AG08395 (cell line): ENCODE results near the gene RFX8.
"Not testable (repeated sequence)": the region's sequence is repeated elsewhere in the genome, so short reads cannot be mapped to it uniquely, and the experiment has no call there.

Experiments used
- DNase-seq: peaks from one replicate; pipeline ENCODE4 v3.0.0; 2012; ENCODE audit warnings: mixed read lengths, low spot score

The RFX8 gene

DNA sequence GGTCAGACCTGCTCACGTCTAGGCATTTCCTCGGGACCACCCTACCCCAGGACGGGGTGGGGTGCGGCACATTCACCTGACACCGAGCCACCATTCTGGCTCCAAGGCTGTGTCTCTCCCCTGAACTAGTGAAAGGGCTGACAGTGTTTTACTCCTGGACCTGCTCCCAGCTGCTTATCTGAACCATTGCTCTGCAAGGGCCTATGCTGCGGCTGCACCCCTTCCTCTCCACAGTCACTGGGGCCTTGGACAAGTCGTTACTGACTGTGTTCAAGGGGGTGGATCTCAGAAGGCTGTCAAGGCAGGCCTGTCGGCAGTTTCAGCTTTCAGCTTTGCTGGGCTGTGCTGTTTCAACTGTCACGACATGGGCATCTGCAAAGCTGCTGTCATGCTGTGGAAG is 99.3 kb downstream of the RFX8 start:
- no peak for DNase-seq

DNA sequence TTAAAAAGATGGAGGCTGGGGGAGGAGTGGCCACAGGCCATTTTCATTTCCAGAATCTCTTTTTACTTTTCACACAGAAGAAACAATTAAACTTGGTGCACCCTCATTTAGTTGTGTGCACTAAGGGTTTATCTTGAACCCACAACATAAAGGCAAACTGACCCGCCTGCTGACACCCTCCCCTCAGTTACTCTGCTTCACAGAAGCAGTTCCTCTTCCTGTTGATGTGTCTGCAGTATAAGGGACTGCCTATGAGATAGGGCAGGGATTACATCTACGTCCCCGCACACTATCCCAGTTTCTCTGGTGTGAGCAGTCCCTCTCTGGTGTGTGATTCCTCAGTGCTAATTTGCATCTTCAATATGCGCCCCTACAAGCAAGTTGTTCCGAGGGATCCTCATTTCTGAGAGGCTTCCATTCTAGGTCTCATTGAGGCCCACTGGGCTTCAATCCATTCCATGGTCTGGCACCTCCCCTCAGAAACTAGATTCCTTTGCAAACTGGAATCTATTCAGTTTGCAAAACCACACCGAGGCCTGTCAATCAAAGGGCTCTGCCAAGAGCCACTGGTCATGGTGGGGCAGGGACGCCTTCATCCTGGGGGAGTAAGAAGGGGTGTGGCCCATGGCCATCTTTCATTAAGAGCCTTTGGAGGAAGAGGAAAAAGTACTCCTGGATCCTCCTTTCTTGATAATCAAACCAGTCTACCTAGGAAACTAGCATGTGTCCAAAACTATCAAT is 99.9 kb downstream of the RFX8 start:
- no peak for DNase-seq

DNA sequence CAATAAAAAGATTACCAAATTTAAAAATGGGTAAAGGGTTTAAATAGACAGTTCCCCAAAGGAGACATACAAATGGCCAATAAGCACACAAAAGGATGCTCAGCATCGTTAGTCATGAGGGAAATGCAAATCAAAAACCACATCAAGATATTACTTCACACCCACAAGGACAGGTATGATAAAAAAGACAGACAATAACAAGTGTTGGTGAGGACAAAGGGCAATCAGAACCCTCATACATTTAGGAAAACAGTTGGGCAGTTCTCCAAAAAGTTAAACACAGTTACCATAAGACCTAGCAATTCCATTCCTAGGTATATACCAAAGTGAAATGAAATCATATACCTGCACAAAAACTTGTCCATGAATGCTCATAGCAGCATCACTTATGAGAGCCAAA is 102.1 kb downstream of the RFX8 start:
- no peak for DNase-seq

DNA sequence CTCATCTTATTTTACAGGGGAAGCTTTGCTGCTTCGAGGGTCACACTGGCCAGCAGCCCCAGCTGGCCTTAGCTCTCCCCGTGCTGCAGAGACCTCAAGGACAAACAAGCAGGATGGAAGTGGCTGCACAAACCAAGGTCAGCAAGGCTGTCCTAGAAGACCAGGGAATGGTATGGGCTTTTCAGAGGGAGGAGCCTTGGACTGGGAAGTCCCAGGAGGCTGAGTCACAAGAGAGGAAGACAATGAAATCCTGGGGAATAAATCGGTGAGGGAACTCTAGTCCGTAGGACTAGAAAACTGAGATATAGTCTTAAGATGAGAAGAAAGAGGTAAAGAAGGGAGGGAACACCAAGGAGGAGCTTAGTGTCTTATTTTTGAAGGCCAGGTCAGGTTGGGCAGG is 103.3 kb downstream of the RFX8 start:
- no peak for DNase-seq

DNA sequence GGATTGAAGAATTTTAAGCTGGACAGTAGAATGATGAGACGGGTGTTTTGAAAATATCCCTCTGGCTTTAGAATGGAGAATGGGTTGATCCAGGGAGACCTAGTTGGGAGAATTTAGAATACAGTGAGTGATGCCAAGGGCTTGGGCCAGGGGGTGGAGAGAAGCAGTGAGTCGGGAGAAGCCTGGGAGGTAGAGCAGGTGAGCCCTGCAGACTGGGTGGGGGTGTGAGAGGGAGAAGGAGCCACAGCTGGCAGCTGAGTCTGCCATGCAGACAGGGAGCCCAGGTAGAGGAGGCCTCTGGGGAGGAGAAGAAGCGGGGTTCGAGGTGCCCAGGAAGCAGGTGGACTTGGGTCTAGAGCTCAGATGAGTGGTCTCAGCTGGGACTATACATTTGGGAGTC is 105.8 kb downstream of the RFX8 start:
- no peak for DNase-seq

DNA sequence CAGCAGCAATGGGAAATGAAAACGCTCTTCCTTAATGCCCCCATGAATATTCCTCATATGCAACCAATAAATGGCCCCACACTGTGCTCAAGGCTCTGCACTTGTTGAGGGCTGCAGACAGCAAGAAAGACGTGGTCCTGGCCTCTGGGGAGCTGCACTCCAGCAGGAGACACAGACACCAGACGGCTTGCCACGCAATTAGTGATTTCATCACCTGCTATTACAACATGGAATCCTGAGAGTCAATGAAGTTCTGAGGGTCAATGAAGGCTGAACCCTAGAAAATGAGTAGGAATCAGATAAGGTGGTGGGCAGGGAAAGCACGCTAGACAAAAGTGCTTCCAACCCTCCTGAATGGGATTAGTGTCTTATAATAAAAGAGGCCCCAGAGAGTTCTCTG is 106.5 kb downstream of the RFX8 start:
- no peak for DNase-seq

DNA sequence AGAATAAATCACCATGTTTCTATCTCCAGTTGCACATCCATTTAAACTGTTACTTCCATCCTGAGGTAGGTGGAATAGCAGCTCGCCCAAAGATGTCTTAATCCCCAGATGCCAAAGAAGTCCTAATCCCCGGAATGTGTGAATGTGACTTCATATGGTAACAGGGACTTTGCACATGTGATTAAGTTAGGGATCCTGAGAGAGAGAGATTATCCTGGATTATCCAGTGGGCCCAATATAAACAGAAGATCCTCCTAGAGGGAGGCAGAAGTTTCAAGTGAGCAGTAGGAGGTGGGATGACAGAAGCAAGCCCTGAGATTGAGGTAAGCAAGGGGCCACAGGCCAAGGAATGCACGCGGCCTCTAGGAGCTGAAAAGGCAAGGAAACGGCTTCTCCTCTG is 107.4 kb downstream of the RFX8 start:
- no peak for DNase-seq

DNA sequence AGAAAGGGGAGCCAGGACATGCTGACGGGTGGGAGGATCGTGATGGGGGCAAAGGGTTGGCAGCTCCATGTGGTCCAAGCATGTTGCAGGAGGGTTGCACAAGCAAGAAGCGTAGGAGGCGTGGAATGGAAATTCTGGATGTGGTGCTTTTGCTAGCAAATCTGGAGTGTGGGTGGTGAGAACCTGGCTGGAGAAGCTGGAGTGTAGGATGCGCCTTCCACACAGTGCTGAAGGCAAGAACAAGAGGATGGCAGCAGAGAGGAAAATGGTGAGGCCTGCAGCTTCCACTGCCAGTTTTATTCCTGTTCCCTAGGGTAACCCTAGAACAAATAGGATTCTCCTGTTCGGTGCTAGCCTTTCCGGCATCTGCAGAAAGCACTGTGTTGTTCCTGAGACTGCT is 110.0 kb downstream of the RFX8 start:
- DNase-seq = no peak

DNA sequence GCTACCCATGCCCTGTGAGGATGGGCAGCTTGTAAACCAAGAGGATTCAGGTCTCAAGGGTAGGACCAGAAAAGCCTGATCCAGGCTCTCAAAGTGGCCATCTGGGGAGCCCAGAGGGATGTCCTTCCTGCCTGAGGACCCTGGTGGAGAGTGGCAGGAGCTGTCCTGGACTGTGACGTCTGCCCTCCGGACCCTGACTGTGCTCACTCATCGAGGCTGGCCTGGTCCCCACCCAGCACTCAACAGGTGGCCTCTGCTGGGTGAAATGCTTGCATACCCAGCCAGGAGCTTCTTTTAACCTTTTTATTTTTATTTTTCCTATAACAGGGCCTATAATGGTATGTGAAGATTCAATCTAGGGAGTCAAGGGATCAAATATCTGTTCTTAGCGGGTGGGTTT is 112.1 kb downstream of the RFX8 start:
- no peak for DNase-seq

DNA sequence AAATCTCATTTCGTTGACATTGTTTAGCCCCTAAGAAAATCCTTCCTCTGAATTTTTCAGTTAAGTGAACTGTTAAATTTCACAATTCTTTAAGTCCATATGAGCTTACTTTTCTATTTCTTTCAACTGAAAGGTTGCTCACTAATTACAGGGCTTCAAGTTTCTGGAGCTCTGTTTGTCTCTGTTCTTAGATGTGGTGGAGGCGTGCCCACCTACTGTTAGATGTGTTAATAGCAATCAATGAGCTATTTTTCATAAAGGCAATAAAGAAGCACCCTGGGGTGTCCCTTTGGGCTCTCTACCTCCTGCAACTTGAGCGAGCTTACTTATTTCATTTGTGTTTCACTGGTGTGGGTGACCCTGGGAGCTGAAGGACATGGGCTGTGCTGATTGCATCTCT is 112.6 kb downstream of the RFX8 start:
- DNase-seq = no peak

DNA sequence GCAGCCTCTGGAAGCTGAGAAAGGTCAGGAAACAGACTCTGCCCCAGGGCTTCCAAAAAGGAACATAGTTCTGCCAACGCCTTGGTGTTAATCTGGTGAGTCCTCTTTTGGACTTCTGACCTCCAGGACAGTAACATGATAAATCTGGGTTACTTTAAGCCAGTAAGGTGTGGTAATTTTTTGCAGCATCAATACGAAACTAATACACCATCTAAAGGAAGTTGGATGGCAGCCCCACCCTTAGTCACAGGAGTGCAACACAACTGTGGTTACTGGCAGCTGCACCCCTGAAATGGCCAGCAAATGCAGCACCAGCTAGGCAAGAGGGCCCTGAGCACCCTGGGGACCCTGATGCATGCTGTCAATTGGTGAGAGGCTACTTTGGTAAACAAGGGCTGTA is 113.4 kb downstream of the RFX8 start:
- DNase-seq = no peak

DNA sequence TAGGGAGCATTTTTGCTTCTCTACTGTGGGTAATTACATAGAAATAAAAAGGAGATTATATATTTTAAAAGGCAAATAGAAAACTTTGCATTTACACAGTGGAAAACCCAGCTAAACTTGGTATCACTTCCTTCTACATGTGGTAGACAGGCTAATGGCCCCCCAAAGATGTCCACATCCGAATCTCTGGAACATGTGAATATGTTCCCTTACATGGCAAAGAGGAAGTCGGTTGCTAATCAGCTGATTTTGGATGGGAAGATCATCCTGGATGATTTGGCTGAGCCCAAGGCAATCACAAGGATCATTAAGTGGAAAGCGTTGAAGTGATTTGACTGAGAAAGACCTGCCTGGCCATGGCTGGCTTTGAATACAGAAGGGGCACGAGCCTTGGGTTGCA is 113.8 kb downstream of the RFX8 start:
- no peak for DNase-seq

DNA sequence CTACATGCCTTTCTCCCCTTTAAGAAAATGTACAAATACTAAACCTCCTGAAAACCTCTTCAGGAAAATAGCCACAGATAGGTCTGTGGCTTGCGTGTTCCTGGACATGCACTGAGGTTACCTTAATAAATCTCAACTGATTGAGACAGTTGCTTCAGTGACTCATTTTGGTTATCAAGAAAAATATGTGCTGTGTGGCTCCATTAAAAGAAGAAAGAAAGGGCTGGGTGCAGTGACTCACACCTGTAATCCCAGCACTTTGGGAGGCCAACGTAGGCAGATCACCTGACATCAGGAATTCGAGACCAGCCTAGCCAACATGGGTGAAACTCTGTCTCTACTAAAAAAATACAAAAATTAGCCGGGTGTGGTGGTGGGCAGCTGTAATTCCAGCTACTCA is 114.7 kb downstream of the RFX8 start:
- no peak for DNase-seq

DNA sequence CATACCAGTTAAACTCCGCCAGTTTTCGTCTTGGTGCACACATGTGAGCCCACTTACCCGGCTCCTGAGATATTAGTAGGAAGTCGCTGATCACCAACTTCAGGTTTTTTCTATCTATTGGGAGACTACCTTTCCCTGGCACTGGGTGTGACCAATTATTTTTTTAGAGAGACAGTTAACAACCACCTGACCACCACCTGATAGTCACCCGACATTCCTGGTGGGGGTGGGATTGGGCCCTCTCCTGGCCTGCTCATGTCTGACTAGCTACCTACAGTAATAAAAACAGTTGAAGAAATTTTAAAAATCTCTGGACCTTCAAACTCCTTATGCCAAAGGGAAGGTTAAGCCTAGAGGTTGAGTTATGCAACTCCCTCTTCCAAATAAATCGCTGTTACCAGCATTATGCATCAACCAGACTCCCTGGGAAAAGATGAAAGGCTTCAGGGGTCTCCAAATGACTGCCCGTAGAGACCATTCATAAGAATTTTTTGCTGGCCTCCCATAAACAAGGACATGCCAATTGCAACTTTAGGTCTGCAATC is 115.4 kb downstream of the RFX8 start:
- DNase-seq = no peak

DNA sequence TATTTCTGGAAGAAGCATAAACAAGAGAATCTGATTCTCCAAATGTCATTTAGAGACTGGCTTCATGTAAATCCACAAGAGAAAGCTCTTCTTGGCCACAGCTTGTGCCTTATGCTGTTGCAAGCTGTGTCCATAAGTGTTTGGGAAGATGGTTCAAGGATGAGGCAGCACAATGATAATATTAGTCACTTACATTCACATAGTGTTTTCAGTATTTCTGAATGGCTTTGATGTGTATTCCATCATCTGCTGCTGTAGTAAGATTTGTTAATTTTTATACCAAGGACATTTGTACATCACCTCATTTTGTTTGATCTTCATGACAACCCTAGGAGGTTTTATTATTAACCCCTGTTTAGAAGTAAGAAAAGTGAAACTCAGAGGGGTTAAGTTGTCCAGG is 117.5 kb downstream of the RFX8 start:
- peak; percentile 24 for DNase-seq

DNA sequence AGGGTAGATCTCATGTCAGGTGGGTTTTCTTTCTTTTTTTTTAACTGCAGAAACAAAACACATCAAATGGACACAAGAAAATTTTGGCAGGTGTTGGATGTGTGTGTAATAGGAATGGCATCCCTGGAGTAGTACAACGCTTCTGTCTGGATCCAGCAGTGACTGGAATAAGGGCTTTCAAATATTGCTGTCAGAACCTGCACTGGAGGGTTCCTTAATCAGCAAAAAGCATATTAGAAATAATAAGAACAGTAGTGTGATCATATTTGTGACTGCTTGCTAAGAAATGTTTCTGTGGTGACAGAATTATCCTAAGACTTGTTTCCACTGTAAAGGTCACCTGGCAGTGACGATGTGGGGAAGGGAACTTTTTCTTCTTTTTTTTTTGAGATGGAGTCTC is 118.4 kb downstream of the RFX8 start:
- DNase-seq = no peak

DNA sequence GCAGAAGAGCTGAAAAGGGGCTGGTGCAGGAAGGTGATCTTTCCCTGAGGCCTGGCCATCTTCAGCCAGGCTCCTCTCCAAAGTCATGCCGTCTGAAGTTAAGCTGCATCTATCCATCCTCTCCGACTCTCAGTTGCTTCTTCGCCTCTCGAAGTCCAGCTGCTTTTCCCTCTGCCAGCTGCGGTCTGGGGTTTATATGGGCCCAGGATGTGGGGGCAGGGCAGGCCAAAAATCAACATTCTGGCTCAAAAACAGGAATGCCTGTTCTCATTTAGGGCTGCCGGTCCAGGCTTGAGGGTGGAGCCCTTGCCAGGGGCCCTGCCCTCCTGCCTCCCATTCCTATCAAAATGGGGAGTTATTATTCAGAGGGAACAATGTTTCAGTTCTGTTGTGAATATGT is 118.9 kb downstream of the RFX8 start:
- DNase-seq = no peak

DNA sequence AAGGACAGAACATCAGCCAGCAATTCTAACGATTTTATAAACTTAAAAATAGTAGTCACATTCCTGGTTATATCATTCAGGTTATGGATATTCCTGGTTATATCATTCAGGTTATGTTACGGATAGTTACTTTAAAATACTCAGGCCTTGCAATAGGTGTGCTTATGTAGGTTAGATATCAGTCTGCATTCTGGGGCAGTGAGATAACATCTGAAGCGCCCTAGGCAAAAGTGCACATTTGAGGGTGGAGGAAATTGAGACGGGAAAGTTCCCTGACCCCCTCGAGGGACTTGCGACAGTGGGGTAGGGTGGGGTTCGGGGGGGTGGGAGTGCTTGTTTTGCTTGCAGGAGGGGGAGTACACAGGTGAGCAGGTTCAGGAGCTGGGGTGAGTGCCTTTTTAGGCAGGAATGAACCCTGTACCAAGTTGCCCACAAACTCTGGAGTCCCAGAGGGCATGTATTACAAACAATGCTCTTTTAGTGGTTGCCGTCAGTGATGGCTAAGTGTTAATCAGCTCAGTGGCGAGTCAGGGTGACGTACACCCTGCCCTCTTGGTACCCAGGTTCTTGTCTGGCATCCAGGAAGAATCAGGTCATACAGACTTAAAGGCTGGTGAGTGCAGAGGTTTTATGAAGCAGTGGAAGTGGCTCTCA is 119.4 kb downstream of the RFX8 start:
- no peak for DNase-seq

DNA sequence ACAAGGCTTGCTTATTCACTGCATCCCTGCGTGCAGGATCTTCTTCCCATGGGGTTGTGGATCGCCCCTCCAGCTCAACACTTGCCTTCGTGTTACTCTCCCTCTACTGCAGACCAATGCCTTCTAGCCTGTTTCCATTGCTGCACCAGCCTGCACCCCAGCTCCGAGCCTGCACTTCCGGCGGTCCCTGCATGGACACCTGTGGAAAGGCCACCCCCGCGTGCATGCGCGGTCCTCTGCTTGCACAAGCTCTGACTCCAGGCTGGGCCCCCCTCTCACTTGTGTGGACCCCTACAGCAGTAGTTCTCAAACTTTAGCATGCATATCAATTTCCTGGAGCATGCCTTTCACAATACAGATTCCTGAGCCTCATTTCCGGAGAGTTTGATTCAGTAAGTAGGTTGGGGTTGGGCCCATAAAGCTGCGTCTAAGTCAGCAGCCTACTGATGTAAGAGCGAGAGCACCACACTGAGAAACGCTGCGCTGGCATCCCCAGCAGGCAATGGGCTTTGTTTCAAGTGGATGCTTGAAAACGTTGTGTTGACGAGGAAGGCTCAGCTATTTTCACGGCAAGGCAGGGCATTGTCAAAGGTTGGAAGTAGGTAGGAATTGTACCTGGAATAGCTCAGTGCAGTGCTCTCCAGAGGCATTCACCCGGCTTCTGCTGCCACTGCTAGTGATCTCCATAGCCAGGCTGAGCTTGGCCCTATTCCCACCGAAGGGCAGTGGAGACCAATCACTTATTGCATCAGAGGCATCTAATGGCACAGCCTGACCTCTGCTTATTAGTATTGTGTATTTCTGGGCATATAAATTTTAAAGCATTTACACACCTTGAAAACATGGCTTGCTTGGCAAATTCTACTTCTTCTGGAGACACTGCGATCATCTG is 120.2 kb downstream of the RFX8 start:
- DNase-seq = no peak

DNA sequence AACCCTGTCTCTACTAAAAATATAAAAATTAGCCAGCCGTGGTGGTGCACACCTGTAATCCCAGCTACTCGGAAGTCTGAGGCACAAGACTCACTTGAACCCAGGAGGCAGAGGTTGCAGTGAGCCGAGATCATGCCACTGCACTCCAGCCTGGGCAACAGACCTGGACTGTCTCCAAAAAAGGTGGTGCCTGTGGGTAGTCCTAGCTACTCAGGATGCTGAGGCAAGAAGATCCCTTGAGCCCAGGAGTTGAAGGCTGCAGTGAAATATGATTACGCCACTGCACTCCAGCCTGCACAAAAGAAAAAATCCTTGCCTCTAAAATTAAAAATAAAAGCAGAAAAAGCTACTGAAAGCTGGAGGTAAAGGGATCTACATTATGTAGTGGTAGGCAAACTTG is 122.3 kb downstream of the RFX8 start:
- not testable (repeated sequence) for DNase-seq

DNA sequence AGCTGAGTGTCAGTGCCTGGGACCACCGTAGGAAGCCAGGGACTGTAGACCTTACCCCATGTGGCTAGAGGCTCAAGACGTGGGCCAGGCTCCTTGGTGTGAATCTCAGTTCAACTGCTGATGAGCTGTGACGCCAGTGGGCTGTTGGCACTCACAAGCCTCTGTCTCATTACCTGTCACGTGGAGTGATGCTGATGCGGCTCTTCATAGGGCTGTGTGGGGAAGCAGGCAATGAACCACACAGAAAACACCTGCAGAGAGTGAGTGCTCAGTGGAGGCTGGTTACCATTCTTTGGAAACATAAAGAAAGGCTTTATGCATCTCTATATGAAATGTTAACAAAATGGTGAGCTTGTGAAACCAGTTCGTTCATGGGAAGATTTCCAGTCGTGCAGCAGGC is 123.7 kb downstream of the RFX8 start:
- DNase-seq = no peak

DNA sequence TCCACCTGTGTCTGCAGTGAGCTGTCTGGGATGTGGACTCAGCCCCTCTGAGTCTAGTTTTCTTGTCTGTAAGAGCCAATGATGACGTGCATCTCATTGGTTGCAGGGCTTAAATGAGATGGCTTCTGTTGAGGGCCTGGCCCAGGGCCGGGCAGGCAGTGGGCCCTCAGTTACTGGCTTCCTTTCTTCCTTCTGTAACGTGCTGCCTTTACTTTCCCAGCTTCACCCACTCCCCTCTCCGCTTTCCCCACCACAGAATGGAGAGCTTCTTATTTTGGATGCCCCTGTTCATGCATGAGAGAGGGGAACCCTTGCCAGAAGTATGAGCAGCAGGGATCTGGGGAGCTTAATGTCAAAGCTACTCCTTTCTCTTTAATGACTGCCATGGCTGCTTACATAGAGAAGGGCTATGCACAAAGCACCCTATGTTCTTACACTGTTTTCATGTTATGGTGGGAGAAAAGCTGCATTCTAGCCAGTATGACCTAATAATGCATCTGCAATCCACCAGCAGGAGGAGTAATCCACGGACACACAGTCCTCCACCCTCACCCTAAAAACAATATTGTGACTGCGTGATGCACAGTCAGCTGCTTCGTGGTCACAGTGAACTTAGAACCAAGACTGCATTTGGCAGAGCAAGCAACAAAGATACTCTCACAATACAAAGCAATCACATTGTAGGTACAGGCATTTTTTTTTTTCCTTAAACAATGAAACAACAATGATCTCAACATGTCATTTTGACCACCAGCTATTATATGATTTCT is 124.8 kb downstream of the RFX8 start:
- DNase-seq = peak; percentile 50
